H9 (cell line): ENCODE results near the gene FNDC3B. TPM values are rescaled to one million over a fixed set of nuclear protein-coding genes. Genes with fewer than 3 reads are reported as not detected.

Source experiments
- DNase-seq: peaks from one replicate; pipeline ENCODE4 v3.0.0-alpha.2; 2017
- H2AFZ ChIP-seq: one replicate; pipeline ENCODE4 v1.6.1; 2013; ENCODE audit warnings: mild to moderate bottlenecking, low read length, control low read depth, moderate library complexity
- H2AK5ac ChIP-seq: 2 replicates; pipeline ENCODE4 v1.6.1; 2013; ENCODE audit warnings: low read length, control low read depth, mixed read lengths; ENCODE audit not compliant: insufficient read length
- H2BK120ac ChIP-seq: one replicate; pipeline ENCODE4 v1.6.1; 2013; ENCODE audit warnings: low read depth, mild to moderate bottlenecking, low read length, control low read depth, inconsistent platforms; ENCODE audit not compliant: poor library complexity, severe bottlenecking
- H2BK12ac ChIP-seq: 2 replicates; pipeline ENCODE4 v1.6.1; 2013; ENCODE audit warnings: low read length, control low read depth, mixed read lengths, low read depth; ENCODE audit not compliant: insufficient read length
- H2BK15ac ChIP-seq: 2 replicates; pipeline ENCODE4 v1.6.1; 2013; ENCODE audit warnings: low read depth, low read length, control low read depth
- H2BK20ac ChIP-seq: one replicate; pipeline ENCODE4 v1.6.1; 2013; ENCODE audit warnings: low read depth, mild to moderate bottlenecking, low read length, control low read depth, inconsistent platforms; ENCODE audit not compliant: poor library complexity, severe bottlenecking
- H2BK5ac ChIP-seq: 2 replicates; pipeline ENCODE4 v1.6.1; 2013; ENCODE audit warnings: low read length, control low read depth, mixed read lengths; ENCODE audit not compliant: insufficient read length
- H3K14ac ChIP-seq: 2 replicates; pipeline ENCODE4 v1.6.1; 2013; ENCODE audit warnings: low read length, control low read depth; ENCODE audit not compliant: insufficient read depth
- H3K18ac ChIP-seq: 2 replicates; pipeline ENCODE4 v1.6.1; 2013; ENCODE audit warnings: low read depth, mild to moderate bottlenecking, mixed read lengths, low read length, control low read depth; ENCODE audit not compliant: insufficient read length
- H3K23ac ChIP-seq: 2 replicates; pipeline ENCODE4 v1.6.1; 2013; ENCODE audit warnings: low read length, control low read depth, mixed read lengths, low read depth; ENCODE audit not compliant: insufficient read length
- H3K23me2 ChIP-seq: 2 replicates; pipeline ENCODE4 v1.6.1; 2013; ENCODE audit warnings: low read depth, mild to moderate bottlenecking, mixed read lengths, low read length, control low read depth; ENCODE audit not compliant: insufficient read length, poor library complexity, severe bottlenecking
- H3K27ac ChIP-seq: 2 replicates; pipeline ENCODE4 v1.5.1; 2013; ENCODE audit warnings: low read length, control low read depth, mixed read lengths, low read depth; ENCODE audit not compliant: insufficient read length
- H3K27me3 ChIP-seq: 2 replicates; pipeline ENCODE4 v1.6.1; 2013; ENCODE audit warnings: low read length, control low read depth, inconsistent platforms; ENCODE audit not compliant: insufficient read depth
- H3K4ac ChIP-seq: 2 replicates; pipeline ENCODE4 v1.6.1; 2013; ENCODE audit warnings: low read depth, mild to moderate bottlenecking, control low read depth, inconsistent platforms, low read length, moderate library complexity
- H3K4me1 ChIP-seq: 2 replicates; pipeline ENCODE4 v1.6.1; 2013; ENCODE audit warnings: low read length, control low read depth, inconsistent platforms; ENCODE audit not compliant: insufficient read depth
- H3K4me2 ChIP-seq: 2 replicates; pipeline ENCODE4 v1.6.1; 2013; ENCODE audit warnings: low read length, control low read depth, mixed read lengths; ENCODE audit not compliant: insufficient read length, insufficient read depth
- H3K56ac ChIP-seq: 2 replicates; pipeline ENCODE4 v1.6.1; 2013; ENCODE audit warnings: low read depth, mild to moderate bottlenecking, mixed read lengths, low read length, control low read depth; ENCODE audit not compliant: insufficient read length
- H3K79me1 ChIP-seq: 2 replicates; pipeline ENCODE4 v1.6.1; 2013; ENCODE audit warnings: low read depth, mild to moderate bottlenecking, moderate library complexity, low read length, control low read depth, inconsistent platforms; ENCODE audit not compliant: insufficient read depth, poor library complexity, severe bottlenecking
- H3K79me2 ChIP-seq: 2 replicates; pipeline ENCODE4 v1.6.1; 2013; ENCODE audit warnings: low read length, control low read depth, inconsistent platforms; ENCODE audit not compliant: insufficient read depth
- H3K9ac ChIP-seq: 2 replicates; pipeline ENCODE4 v1.6.1; 2013; ENCODE audit warnings: low read length, control low read depth, mixed read lengths; ENCODE audit not compliant: insufficient read length; ENCODE audit errors: extremely low read depth
- H3K9me3 ChIP-seq: one replicate; pipeline ENCODE4 v1.6.1; 2013; ENCODE audit warnings: low read depth, low read length, inconsistent platforms; ENCODE audit not compliant: control insufficient read depth
- H3T11ph ChIP-seq: one replicate; pipeline ENCODE4 v1.6.1; 2013; ENCODE audit warnings: mild to moderate bottlenecking, low read length, control low read depth, inconsistent platforms
- H4K20me1 ChIP-seq: one replicate; pipeline ENCODE4 v1.6.1; 2013; ENCODE audit not compliant: control insufficient read depth, insufficient read length, insufficient read depth
- H4K5ac ChIP-seq: 2 replicates; pipeline ENCODE4 v1.6.1; 2013; ENCODE audit warnings: low read depth, mild to moderate bottlenecking, mixed read lengths, low read length, control low read depth; ENCODE audit not compliant: insufficient read length
- H4K8ac ChIP-seq: replicated peaks from 2 replicates; pipeline ENCODE4 v1.6.1; 2013; ENCODE audit warnings: low read length, control low read depth, mixed read lengths, low read depth; ENCODE audit not compliant: insufficient read length
- H4K91ac ChIP-seq: 2 replicates; pipeline ENCODE4 v1.6.1; 2013; ENCODE audit warnings: low read depth, mild to moderate bottlenecking, moderate library complexity, mixed read lengths, low read length, control low read depth; ENCODE audit not compliant: insufficient read length
- H3K27ac Mint-ChIP-seq, 3 experiments: 2 replicates in 2 of 3; 3 replicates in 1 of 3; pipeline ENCODE4 v1.8.0; 2020 to 2021; ENCODE audit warnings: mixed read lengths in 3 of 3, mild to moderate bottlenecking in 1 of 3, moderate library complexity in 1 of 3
- H3K27me3 Mint-ChIP-seq: 2 replicates; pipeline ENCODE4 v1.8.0; 2021; ENCODE audit warnings: low read depth, mild to moderate bottlenecking, moderate library complexity, mixed read lengths
- H3K36me3 Mint-ChIP-seq, 3 experiments: 2 replicates in 2 of 3; 3 replicates in 1 of 3; pipeline ENCODE4 v1.8.0; 2020 to 2021; ENCODE audit warnings: low read depth in 3 of 3, mixed read lengths in 3 of 3; ENCODE audit not compliant: insufficient read depth in 1 of 3
- H3K4me1 Mint-ChIP-seq, 2 experiments: 2 replicates each; pipeline ENCODE4 v1.8.0; 2020; ENCODE audit warnings: mixed read lengths in 2 of 2
- H3K4me3 Mint-ChIP-seq, 2 experiments: 2 replicates in 1 of 2; 3 replicates in 1 of 2; pipeline ENCODE4 v1.8.0; 2020 to 2021; ENCODE audit warnings: mild to moderate bottlenecking in 2 of 2, mixed read lengths in 2 of 2, moderate library complexity in 1 of 2
- H3K9me3 Mint-ChIP-seq, 2 experiments: 2 replicates in 1 of 2; 3 replicates in 1 of 2; pipeline ENCODE4 v1.8.0; 2020; ENCODE audit warnings: mild to moderate bottlenecking in 2 of 2, mixed read lengths in 2 of 2, moderate library complexity in 1 of 2
- WGBS: extraction: QIAGEN DNeasy Blood & Tissue Kit; methylation state at CpG from one replicate; pipeline ENCODE4 v1.1.7; 2013; ENCODE audit warnings: missing lambda C conversion rate, low lambda C conversion rate, mixed read lengths; ENCODE audit not compliant: insufficient read length; ENCODE audit errors: extremely low coverage; 5-methylcytosine and 5-hydroxymethylcytosine counted together
- total RNA-seq: library from RNA; stranded (reverse); gene quantifications from 2 replicates; pipeline ENCODE4 v1.2.1, GENCODE V29; 2021
- TF ChIP-seq, protein P1 (sequence below): fragments of 200-600 bp; sonication (generic); conservative IDR thresholded peaks from 3 replicates; pipeline ENCODE4 v1.8.0; 2021; ENCODE audit warnings: antibody characterized with exemption, mild to moderate bottlenecking

Gene FNDC3B
- total RNA-seq, 1 experiment from 2014 or later = 43.8 TPM

GRCh38 chr3:172052405-172052804 is 13.0 kb downstream of the FNDC3B start:
- no peak overlapping the region for H2BK120ac ChIP-seq
- peaks cover 4% of the 10 kb centered on the region for H3K79me1 ChIP-seq
- H3K23me2 ChIP-seq = no peaks in the 10 kb centered on the region
- peaks cover 10% of the 10 kb centered on the region; the same call in 1 of the 2 replicates for H3K79me2 ChIP-seq
- H2BK20ac ChIP-seq = no peak overlapping the region
- no peak overlapping the region for H2BK5ac ChIP-seq
- peaks cover 12 to 37% (median 31%) of the 10 kb centered on the region in 3 experiments; a peak in 6 of 7 replicates for H3K36me3 Mint-ChIP-seq
- H3K4me3 Mint-ChIP-seq = no peak overlapping the region
- no peak overlapping the region for H3K14ac ChIP-seq
- H3K9ac ChIP-seq = no peak overlapping the region
- no peak for DNase-seq
- H4K5ac ChIP-seq = no peak overlapping the region
- H3K27me3 ChIP-seq = no peaks in the 10 kb centered on the region
- no peak overlapping the region; a peak in 1 of 7 replicates for H3K27ac Mint-ChIP-seq
- TF ChIP-seq, protein P1, sequence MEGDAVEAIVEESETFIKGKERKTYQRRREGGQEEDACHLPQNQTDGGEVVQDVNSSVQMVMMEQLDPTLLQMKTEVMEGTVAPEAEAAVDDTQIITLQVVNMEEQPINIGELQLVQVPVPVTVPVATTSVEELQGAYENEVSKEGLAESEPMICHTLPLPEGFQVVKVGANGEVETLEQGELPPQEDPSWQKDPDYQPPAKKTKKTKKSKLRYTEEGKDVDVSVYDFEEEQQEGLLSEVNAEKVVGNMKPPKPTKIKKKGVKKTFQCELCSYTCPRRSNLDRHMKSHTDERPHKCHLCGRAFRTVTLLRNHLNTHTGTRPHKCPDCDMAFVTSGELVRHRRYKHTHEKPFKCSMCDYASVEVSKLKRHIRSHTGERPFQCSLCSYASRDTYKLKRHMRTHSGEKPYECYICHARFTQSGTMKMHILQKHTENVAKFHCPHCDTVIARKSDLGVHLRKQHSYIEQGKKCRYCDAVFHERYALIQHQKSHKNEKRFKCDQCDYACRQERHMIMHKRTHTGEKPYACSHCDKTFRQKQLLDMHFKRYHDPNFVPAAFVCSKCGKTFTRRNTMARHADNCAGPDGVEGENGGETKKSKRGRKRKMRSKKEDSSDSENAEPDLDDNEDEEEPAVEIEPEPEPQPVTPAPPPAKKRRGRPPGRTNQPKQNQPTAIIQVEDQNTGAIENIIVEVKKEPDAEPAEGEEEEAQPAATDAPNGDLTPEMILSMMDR = no peak
- no peak overlapping the region for H3K56ac ChIP-seq
- H3K18ac ChIP-seq = no peak overlapping the region
- H4K8ac ChIP-seq = no peak overlapping the region
- no peak overlapping the region for H3K23ac ChIP-seq
- no peak overlapping the region for H2AK5ac ChIP-seq
- no peak overlapping the region for H3T11ph ChIP-seq
- H2BK15ac ChIP-seq = no peak overlapping the region
- peaks cover 23 to 29% of the 10 kb centered on the region in 2 experiments for H3K4me1 Mint-ChIP-seq
- H2BK12ac ChIP-seq = no peak overlapping the region
- no peaks in the 10 kb centered on the region for H3K27me3 Mint-ChIP-seq
- no peaks in the 10 kb centered on the region for H4K20me1 ChIP-seq
- H3K4me2 ChIP-seq = no peak overlapping the region
- H3K4ac ChIP-seq = no peak overlapping the region
- peaks cover 3% of the 10 kb centered on the region; the same call in 1 of the 2 replicates for H3K4me1 ChIP-seq
- no peak overlapping the region for H2AFZ ChIP-seq
- no peaks in the 10 kb centered on the region for H3K9me3 ChIP-seq
- H3K27ac ChIP-seq = no peak overlapping the region
- no peak overlapping the region for H4K91ac ChIP-seq
- WGBS = no CpG with 5 or more reads among the region's 2 CpGs
- H3K9me3 Mint-ChIP-seq = no peaks in the 10 kb centered on the region
